ENCODE data around the gene ZNF692.
"Not testable (repeated sequence)": the region's sequence is repeated elsewhere in the genome, so short reads cannot be mapped to it uniquely, and the experiment has no call there.

The ZNF692 gene

GRCh38 chr1:248847956-248848561 lies 10.8 kb downstream of the ZNF692 start:
- DNase-seq: no peak

GRCh38 chr1:248847181-248847955 lies 11.5 kb downstream of the ZNF692 start:
- no peak for DNase-seq

GRCh38 chr1:248844526-248844925 lies 14.4 kb downstream of the ZNF692 start:
- no peak for DNase-seq

GRCh38 chr1:248843687-248844086 lies 15.2 kb downstream of the ZNF692 start:
- DNase-seq: no peak

- no peak for DNase-seq
Measured at GRCh38 chr1:248842781-248843331, 16.0 kb downstream of the ZNF692 start.

- no peak for DNase-seq
Measured at GRCh38 chr1:248841702-248842395, 17.0 kb downstream of the ZNF692 start.

- no peak for DNase-seq
Measured at GRCh38 chr1:248840946-248841345, 17.9 kb downstream of the ZNF692 start.

- DNase-seq: no peak
Measured at GRCh38 chr1:248839168-248839555, 19.7 kb downstream of the ZNF692 start.

GRCh38 chr1:248838357-248839167 lies 20.3 kb downstream of the ZNF692 start:
- DNase-seq: peak; percentile 70

- peak; percentile 88 for DNase-seq
Measured at GRCh38 chr1:248837781-248838356, 21.0 kb downstream of the ZNF692 start, which contains the start of gene ZNF672. Gene ZNF672, plus strand, starts transcription at chr1:248838224. Its CDS starts 9,051 bp downstream, at chr1:248847275.

GRCh38 chr1:248837045-248837780 lies 21.7 kb downstream of the ZNF692 start:
- no peak for DNase-seq

- DNase-seq: no peak
Measured at GRCh38 chr1:248834343-248834940, 24.4 kb downstream of the ZNF692 start.

- DNase-seq: no peak
Measured at GRCh38 chr1:248831842-248832241, 27.0 kb downstream of the ZNF692 start.

GRCh38 chr1:248830718-248831017 lies 28.2 kb downstream of the ZNF692 start:
- not testable (repeated sequence) for DNase-seq

GRCh38 chr1:248828845-248829244 lies 30.0 kb downstream of the ZNF692 start:
- DNase-seq: no peak

- peak; percentile 86 for DNase-seq
Measured at GRCh38 chr1:248825909-248826760, 32.8 kb downstream of the ZNF692 start, which contains the start of gene SH3BP5L. Gene SH3BP5L, minus strand, starts transcription at chr1:248825915. Its CDS starts 980 bp downstream, at chr1:248824935.

- no peak for DNase-seq
Measured at GRCh38 chr1:248825573-248825908, 33.3 kb downstream of the ZNF692 start.

- DNase-seq: no peak
Measured at GRCh38 chr1:248825136-248825535, 33.7 kb downstream of the ZNF692 start.

GRCh38 chr1:248824701-248825100 lies 34.2 kb downstream of the ZNF692 start:
- DNase-seq: no peak

- no peak for DNase-seq
Measured at GRCh38 chr1:248824301-248824700, 34.6 kb downstream of the ZNF692 start.

Measured in NCI-H748 treated with DMSO at 0.1 percent for 48 hours (cell line).